HCT116 (cell line): ENCODE results near the gene ZNF692. TPM values are rescaled to one million over a fixed set of nuclear protein-coding genes. Genes with fewer than 3 reads are reported as not detected.
A peak's percentile ranks its signal among the peaks of the same experiment; 100 is the strongest.

ENCODE experiments used
- ATAC-seq: fragments of 200-7000 bp; cut with Tn5 transposase; 2 replicates; pipeline ENCODE4 v1.9.1; 2020; ENCODE audit warnings: mild to moderate bottlenecking, moderate library complexity
- BruUV-seq: library from RNA; stranded (reverse); fragments of 400-500 nt; replicated peaks from 2 replicates; lab custom pipeline; 2021; lab: Mats Ljungman, UMichigan
- CTCF ChIA-PET: fragments of 300-600 bp; sonication (Branson Sonifier 250); formaldehyde crosslinking; loops from one replicate; lab custom pipeline; 2021; ENCODE audit warnings: antibody characterized with exemption; lab: Charles Lee
- POLR2A ChIA-PET: fragments of 300-600, 350-600 bp; sonication (Branson Sonifier 250); formaldehyde crosslinking; loops from one replicate; lab custom pipeline; 2021; ENCODE audit warnings: antibody characterized with exemption; lab: Charles Lee
- RAD21 ChIA-PET, 2 experiments: fragments of 300-600 bp; sonication (Branson Sonifier 250); formaldehyde crosslinking; loops; one replicate each; lab custom pipeline; 2023; ENCODE audit warnings: low total read pairs in 2 of 2; ENCODE audit not compliant: uncharacterized antibody in 2 of 2, unreplicated experiment in 2 of 2, low non-redundant PET in 1 of 2; lab: Charles Lee
- DNase-seq: peaks from one replicate; pipeline ENCODE4 v3.0.0-alpha.2; 2010; ENCODE audit warnings: low read depth, low spot score
- H2AFZ ChIP-seq: fragments of 200-600 bp; shearing (Covaris generic), sonication (generic); 2 replicates; pipeline ENCODE4 v1.6.1; 2017; ENCODE audit warnings: low read depth, mixed run types, mixed read lengths, antibody characterized with exemption, low read length; ENCODE audit not compliant: poor library complexity, severe bottlenecking
- H3K27ac ChIP-seq: 2 replicates; pipeline ENCODE4 v1.5.1; 2012; ENCODE audit warnings: low read depth, low read length
- H3K27me3 ChIP-seq: fragments of 200-600 bp; sonication (generic); 2 replicates; pipeline ENCODE4 v1.6.1; 2016; ENCODE audit warnings: mixed run types, low read length, mixed read lengths; ENCODE audit not compliant: insufficient read depth
- H3K36me3 ChIP-seq, 2 experiments: fragments of 200-500 bp in 1 of 2; fragments of 200-600 bp in 1 of 2; sonication (Bioruptor generic) in 1 of 2; sonication (generic) in 1 of 2; 2 replicates each; pipeline versions ENCODE4 v1.5.1 to v1.6.1; 2014 to 2016; ENCODE audit warnings: low read length in 2 of 2, inconsistent platforms in 1 of 2, mixed read lengths in 1 of 2, mixed run types in 1 of 2; ENCODE audit not compliant: insufficient read depth in 2 of 2, control insufficient read depth in 1 of 2
- H3K4me1 ChIP-seq, 2 experiments: fragments of 200-600 bp in 1 of 2; sonication (generic) in 1 of 2; 2 replicates each; pipeline versions ENCODE4 v1.5.1 to v1.6.1; 2012 to 2017; ENCODE audit warnings: low read length in 2 of 2, inconsistent platforms in 1 of 2, mild to moderate bottlenecking in 1 of 2, mixed read lengths in 1 of 2, mixed run types in 1 of 2, moderate library complexity in 1 of 2; ENCODE audit not compliant: insufficient read depth in 2 of 2, control insufficient read depth in 1 of 2
- H3K4me2 ChIP-seq: fragments of 200-600 bp; sonication (generic); 2 replicates; pipeline ENCODE4 v1.6.1; 2017; ENCODE audit warnings: mixed run types, low read length, mixed read lengths
- H3K4me3 ChIP-seq, 2 experiments: fragments of 200-600 bp in 1 of 2; sonication (generic) in 1 of 2; replicated peaks in 1 of 2; 2 replicates each; pipeline ENCODE4 v1.5.1; 2011 to 2016; ENCODE audit warnings: low read length in 2 of 2, control low read depth in 1 of 2, low read depth in 1 of 2, mild to moderate bottlenecking in 1 of 2, mixed read lengths in 1 of 2, mixed run types in 1 of 2
- H3K79me2 ChIP-seq: fragments of 200-600 bp; sonication (generic); 2 replicates; pipeline ENCODE4 v1.6.1; 2017; ENCODE audit warnings: mild to moderate bottlenecking, mixed run types, low read length, moderate library complexity, mixed read lengths; ENCODE audit not compliant: insufficient read depth
- H3K9ac ChIP-seq: fragments of 200-600 bp; sonication (generic); 2 replicates; pipeline ENCODE4 v1.6.1; 2016; ENCODE audit warnings: low read length, mixed read lengths
- H3K9me2 ChIP-seq: fragments of 200-600 bp; sonication (generic), shearing (Covaris generic); 2 replicates; pipeline ENCODE4 v1.6.1; 2017; ENCODE audit warnings: mixed run types, mild to moderate bottlenecking, moderate library complexity; ENCODE audit not compliant: insufficient read depth
- H3K9me3 ChIP-seq, 2 experiments: fragments of 200-500 bp in 1 of 2; fragments of 200-600 bp in 1 of 2; sonication (Bioruptor generic) in 1 of 2; sonication (generic) in 1 of 2; 2 replicates each; pipeline ENCODE4 v1.6.1; 2014 to 2017; ENCODE audit warnings: low read length in 2 of 2, mixed read lengths in 2 of 2, inconsistent platforms in 1 of 2, low read depth in 1 of 2, mild to moderate bottlenecking in 1 of 2, mixed run types in 1 of 2, moderate library complexity in 1 of 2; ENCODE audit not compliant: control insufficient read depth in 1 of 2, insufficient read depth in 1 of 2
- H4K20me1 ChIP-seq: fragments of 200-600 bp; sonication (generic), shearing (Covaris generic); 2 replicates; pipeline ENCODE4 v1.6.1; 2017; ENCODE audit warnings: mixed run types, mild to moderate bottlenecking, moderate library complexity; ENCODE audit not compliant: insufficient read depth
- ELF1 ChIP-seq: IDR thresholded peaks from 2 replicates; pipeline ENCODE4 v1.6.1; 2012; ENCODE audit warnings: low read depth, borderline replicate concordance
- EZH2phosphoT487 ChIP-seq: fragments of 200-600 bp; IDR thresholded peaks from 2 replicates; pipeline ENCODE4 v1.6.1; 2018; ENCODE audit warnings: antibody characterized with exemption, borderline replicate concordance
- JUND ChIP-seq: IDR thresholded peaks from 2 replicates; pipeline ENCODE4 v1.6.1; 2012
- POLR2AphosphoS5 ChIP-seq: IDR thresholded peaks from 2 replicates; pipeline ENCODE4 v1.6.1; 2011; ENCODE audit warnings: mild to moderate bottlenecking, low read depth, low read length, moderate library complexity
- SP1 ChIP-seq: IDR thresholded peaks from 2 replicates; pipeline ENCODE4 v1.6.1; 2012; ENCODE audit warnings: low read depth
- SRF ChIP-seq: IDR thresholded peaks from 2 replicates; pipeline ENCODE4 v1.6.1; 2012; ENCODE audit warnings: low read depth
- YY1 ChIP-seq: IDR thresholded peaks from 2 replicates; pipeline ENCODE4 v1.6.1; 2011; ENCODE audit warnings: low read length, low read depth, moderate library complexity, mild to moderate bottlenecking; ENCODE audit not compliant: insufficient replicate concordance; ENCODE audit errors: extremely low read depth
- ZFX ChIP-seq: fragments of 450-650 bp; IDR thresholded peaks from 2 replicates; pipeline ENCODE4 v1.6.1; 2017
- intact Hi-C: fragments of 100-400 bp; cut with micrococcal nuclease; formaldehyde crosslinking; loops from 2 replicates; pipeline ENCODE4 v1.10.0; 2022
- total RNA-seq: library from RNA; stranded (reverse); gene quantifications from one replicate; pipeline ENCODE4 v1.2.1, GENCODE V29; 2021; ENCODE audit not compliant: unreplicated experiment
- TF ChIP-seq, protein P1 (sequence below): IDR thresholded peaks from 2 replicates; pipeline ENCODE4 v1.6.1; 2012; ENCODE audit warnings: low read depth
- TF ChIP-seq, protein P2 (sequence below): IDR thresholded peaks from 2 replicates; pipeline ENCODE4 v1.6.1; 2012
- TF ChIP-seq, protein P3 (sequence below), 3 experiments: fragments of 200-600 bp in 1 of 3; sonication (generic) in 1 of 3; IDR thresholded peaks in 2 of 3; conservative IDR thresholded peaks in 1 of 3; 2 replicates each; pipeline ENCODE4 v1.5.1; 2012 to 2017; ENCODE audit warnings: low read depth in 2 of 3, low read length in 2 of 3, antibody characterized with exemption in 1 of 3, borderline replicate concordance in 1 of 3, control low read depth in 1 of 3, mild to moderate bottlenecking in 1 of 3, mixed read lengths in 1 of 3, mixed run types in 1 of 3, moderate library complexity in 1 of 3; ENCODE audit not compliant: insufficient read depth in 1 of 3
- TF ChIP-seq, protein P4 (sequence below): IDR thresholded peaks from 2 replicates; pipeline ENCODE4 v1.6.1; 2012

ZNF692 gene
- total RNA-seq, 1 experiment from 2014 or later, result 76.2 TPM

DNA sequence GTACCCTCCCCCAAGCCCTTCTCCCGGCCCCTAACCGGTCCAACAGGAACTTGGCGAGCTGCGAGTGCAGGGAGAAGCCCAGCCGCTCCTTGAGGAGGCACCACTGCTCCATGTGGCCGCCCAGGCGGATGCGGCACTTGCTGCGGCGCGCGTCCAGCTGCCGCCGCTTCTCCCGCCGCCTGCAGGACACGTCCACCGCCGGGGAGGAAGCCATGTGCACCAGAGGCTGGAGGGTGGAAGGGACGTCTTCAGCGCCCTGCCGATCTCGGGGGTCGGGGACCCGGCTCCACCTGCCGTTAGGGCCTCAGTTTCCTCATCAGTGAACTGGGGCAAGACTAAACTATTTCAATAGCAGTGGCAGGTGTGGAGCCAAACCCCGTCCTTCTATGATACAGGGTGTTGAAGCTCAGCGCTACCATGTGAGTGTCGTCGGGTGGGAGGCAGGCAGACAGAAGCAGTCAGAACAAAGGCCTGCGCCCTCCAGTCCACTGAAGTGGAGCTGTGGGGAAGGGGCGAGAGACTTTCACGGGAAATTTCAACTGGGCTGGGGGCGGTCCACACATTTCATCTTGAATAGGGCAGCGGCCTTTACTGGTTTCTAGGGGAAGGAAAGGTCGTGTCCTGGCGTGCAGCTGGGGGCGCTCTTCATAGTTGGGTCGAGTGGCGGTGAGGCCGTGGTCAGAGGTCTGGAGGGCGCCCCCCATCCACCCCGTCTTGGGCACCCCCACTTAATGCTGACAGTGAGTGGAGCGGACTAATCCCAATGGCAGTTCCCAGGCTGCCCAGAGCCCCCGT, 592 bp downstream of the ZNF692 start (continued):
- TF ChIP-seq, protein P1, sequence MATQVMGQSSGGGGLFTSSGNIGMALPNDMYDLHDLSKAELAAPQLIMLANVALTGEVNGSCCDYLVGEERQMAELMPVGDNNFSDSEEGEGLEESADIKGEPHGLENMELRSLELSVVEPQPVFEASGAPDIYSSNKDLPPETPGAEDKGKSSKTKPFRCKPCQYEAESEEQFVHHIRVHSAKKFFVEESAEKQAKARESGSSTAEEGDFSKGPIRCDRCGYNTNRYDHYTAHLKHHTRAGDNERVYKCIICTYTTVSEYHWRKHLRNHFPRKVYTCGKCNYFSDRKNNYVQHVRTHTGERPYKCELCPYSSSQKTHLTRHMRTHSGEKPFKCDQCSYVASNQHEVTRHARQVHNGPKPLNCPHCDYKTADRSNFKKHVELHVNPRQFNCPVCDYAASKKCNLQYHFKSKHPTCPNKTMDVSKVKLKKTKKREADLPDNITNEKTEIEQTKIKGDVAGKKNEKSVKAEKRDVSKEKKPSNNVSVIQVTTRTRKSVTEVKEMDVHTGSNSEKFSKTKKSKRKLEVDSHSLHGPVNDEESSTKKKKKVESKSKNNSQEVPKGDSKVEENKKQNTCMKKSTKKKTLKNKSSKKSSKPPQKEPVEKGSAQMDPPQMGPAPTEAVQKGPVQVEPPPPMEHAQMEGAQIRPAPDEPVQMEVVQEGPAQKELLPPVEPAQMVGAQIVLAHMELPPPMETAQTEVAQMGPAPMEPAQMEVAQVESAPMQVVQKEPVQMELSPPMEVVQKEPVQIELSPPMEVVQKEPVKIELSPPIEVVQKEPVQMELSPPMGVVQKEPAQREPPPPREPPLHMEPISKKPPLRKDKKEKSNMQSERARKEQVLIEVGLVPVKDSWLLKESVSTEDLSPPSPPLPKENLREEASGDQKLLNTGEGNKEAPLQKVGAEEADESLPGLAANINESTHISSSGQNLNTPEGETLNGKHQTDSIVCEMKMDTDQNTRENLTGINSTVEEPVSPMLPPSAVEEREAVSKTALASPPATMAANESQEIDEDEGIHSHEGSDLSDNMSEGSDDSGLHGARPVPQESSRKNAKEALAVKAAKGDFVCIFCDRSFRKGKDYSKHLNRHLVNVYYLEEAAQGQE, result no peak
- no peak for TF ChIP-seq SP1
- TF ChIP-seq ZFX, result peak; percentile 75; the same call in 1 of the 2 replicates
- TF ChIP-seq, protein P2, sequence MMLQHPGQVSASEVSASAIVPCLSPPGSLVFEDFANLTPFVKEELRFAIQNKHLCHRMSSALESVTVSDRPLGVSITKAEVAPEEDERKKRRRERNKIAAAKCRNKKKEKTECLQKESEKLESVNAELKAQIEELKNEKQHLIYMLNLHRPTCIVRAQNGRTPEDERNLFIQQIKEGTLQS, result no peak
- TF ChIP-seq, all 23 proteins: peak for 7

DNA sequence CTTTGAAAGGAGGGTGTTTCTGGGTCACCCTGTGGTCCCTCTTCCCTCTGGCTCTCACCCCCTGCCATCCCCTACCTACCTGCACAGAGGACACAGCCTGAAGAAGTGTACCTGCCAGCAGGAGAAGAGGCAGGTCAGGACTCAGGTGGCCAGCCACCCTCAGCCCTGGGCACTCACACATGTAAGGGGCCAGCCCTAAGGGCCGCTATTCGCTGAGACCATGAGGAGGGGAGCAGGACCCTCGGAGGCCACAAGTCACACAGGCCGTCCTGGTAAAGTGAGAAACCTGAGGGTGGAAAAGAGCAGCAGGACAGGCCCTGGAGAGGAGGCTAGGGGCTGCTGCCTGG, 1.2 kb downstream of the ZNF692 start:
- intact Hi-C loops, result loop anchor here (1.0 kb wide), 1 partner anchor 49 kb away; the partner anchor contains the start of gene PGBD2
- DNase-seq, result no peak
- H2AFZ ChIP-seq, result no peak overlapping the region
- H3K9me2 ChIP-seq, result no peaks in the 10 kb centered on the region
- ChIA-PET RAD21 (no interaction called here), POLR2A (interaction anchor here (1.0 to 2.8 kb wide), 3 partner anchors 15 to 19 kb away, joined by 3 to 44 read pairs (median 11); partner anchors contain the start of gene ZNF672), CTCF (interaction anchor here (1.5 to 1.8 kb wide), 4 partner anchors 15 to 66 kb away, joined by 4 to 24 read pairs (median 12); partner anchors contain the start of gene ZNF672)
- no peaks in the 10 kb centered on the region for H4K20me1 ChIP-seq
- H3K4me3 ChIP-seq, result peak overlapping the region; percentile 66 to 83
- H3K9ac ChIP-seq, result peak overlapping the region; percentile 92
- H3K9me3 ChIP-seq, result no peaks in the 10 kb centered on the region
- no peaks in the 10 kb centered on the region for H3K27me3 ChIP-seq
- peaks cover 33% of the 10 kb centered on the region; the same call in 1 of the 2 replicates for H3K79me2 ChIP-seq
- H3K4me1 ChIP-seq, result peaks cover 12 to 31% of the 10 kb centered on the region in 2 experiments
- BruUV-seq, result no TSS peak
- H3K4me2 ChIP-seq, result peak overlapping the region; percentile 72
- peak; percentile 17 for ATAC-seq
- H3K27ac ChIP-seq, result peak overlapping the region; percentile 79
- H3K36me3 ChIP-seq, result peaks cover 9 to 30% of the 10 kb centered on the region in 2 experiments; a peak in 3 of 4 replicates
- no peak for TF ChIP-seq SP1
- TF ChIP-seq, protein P3, sequence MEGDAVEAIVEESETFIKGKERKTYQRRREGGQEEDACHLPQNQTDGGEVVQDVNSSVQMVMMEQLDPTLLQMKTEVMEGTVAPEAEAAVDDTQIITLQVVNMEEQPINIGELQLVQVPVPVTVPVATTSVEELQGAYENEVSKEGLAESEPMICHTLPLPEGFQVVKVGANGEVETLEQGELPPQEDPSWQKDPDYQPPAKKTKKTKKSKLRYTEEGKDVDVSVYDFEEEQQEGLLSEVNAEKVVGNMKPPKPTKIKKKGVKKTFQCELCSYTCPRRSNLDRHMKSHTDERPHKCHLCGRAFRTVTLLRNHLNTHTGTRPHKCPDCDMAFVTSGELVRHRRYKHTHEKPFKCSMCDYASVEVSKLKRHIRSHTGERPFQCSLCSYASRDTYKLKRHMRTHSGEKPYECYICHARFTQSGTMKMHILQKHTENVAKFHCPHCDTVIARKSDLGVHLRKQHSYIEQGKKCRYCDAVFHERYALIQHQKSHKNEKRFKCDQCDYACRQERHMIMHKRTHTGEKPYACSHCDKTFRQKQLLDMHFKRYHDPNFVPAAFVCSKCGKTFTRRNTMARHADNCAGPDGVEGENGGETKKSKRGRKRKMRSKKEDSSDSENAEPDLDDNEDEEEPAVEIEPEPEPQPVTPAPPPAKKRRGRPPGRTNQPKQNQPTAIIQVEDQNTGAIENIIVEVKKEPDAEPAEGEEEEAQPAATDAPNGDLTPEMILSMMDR (IDR thresholded peaks at IDR 0.05 in 2 of 3, conservative IDR thresholded peaks at IDR 0.05 in 1 of 3; ENCODE audit: borderline replicate concordance in 1 of 3, insufficient read depth in 1 of 3, low read depth in 2 of 3, low read length in 2 of 3), result no peak
- TF ChIP-seq POLR2AphosphoS5, result no peak
- TF ChIP-seq EZH2phosphoT487, result no peak
- TF ChIP-seq, protein P2, result no peak
- TF ChIP-seq SRF, result no peak
- no peak for TF ChIP-seq YY1
- TF ChIP-seq ELF1, result no peak
- TF ChIP-seq, protein P1, result no peak
- TF ChIP-seq, protein P4, sequence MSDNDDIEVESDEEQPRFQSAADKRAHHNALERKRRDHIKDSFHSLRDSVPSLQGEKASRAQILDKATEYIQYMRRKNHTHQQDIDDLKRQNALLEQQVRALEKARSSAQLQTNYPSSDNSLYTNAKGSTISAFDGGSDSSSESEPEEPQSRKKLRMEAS, result no peak
- no peak for TF ChIP-seq JUND
